HG03066 (cell line): ENCODE results near the gene CKS1B.

ENCODE experiments used
- ATAC-seq: cut with Tn5 transposase; IDR thresholded peaks from one replicate; pipeline ENCODE4 v1.9.1; 2021; ENCODE audit warnings: low read depth; ENCODE audit not compliant: unreplicated experiment

Gene CKS1B

GRCh38 chr1:154945160-154945961, 29.1 kb upstream of the CKS1B start:
- no peak for ATAC-seq

GRCh38 chr1:154945962-154946850, 28.3 kb upstream of the CKS1B start:
- no peak for ATAC-seq

- no peak for ATAC-seq
Observed at GRCh38 chr1:154948079-154948478, 26.4 kb upstream of the CKS1B start.

- no peak for ATAC-seq
Observed at GRCh38 chr1:154951901-154952657, 22.4 kb upstream of the CKS1B start.

GRCh38 chr1:154952664-154953063, 21.8 kb upstream of the CKS1B start:
- ATAC-seq = no peak

- no peak for ATAC-seq
Observed at GRCh38 chr1:154953611-154954038, 20.9 kb upstream of the CKS1B start.

- no peak for ATAC-seq
Observed at GRCh38 chr1:154954541-154954940, 19.9 kb upstream of the CKS1B start.

- ATAC-seq = peak; percentile 42
Observed at GRCh38 chr1:154955039-154955717, 19.3 kb upstream of the CKS1B start.

- ATAC-seq = peak; percentile 71
Observed at GRCh38 chr1:154955718-154956543, 18.6 kb upstream of the CKS1B start, which contains the start of gene PBXIP1. PBXIP1 (minus strand) TSS chr1:154956099; CDS start chr1:154953721, 2,378 bp downstream.

- no peak for ATAC-seq
Observed at GRCh38 chr1:154956544-154956941, 17.9 kb upstream of the CKS1B start.

GRCh38 chr1:154957091-154957657, 17.3 kb upstream of the CKS1B start:
- ATAC-seq = no peak

- ATAC-seq = no peak
Observed at GRCh38 chr1:154958036-154958435, 16.4 kb upstream of the CKS1B start.

- no peak for ATAC-seq
Observed at GRCh38 chr1:154958681-154959425, 15.6 kb upstream of the CKS1B start.

- no peak for ATAC-seq
Observed at GRCh38 chr1:154959426-154959780, 15.1 kb upstream of the CKS1B start.

GRCh38 chr1:154960446-154961136, 13.9 kb upstream of the CKS1B start:
- no peak for ATAC-seq

GRCh38 chr1:154961207-154962155, 13.0 kb upstream of the CKS1B start, which contains the start of gene PYGO2:
PYGO2 (minus strand) TSS chr1:154961782; CDS start chr1:154961576, 206 bp downstream.
- peak; percentile 69 for ATAC-seq
